CD4-positive, alpha-beta memory T cell (primary cell): ENCODE results near the gene TSC22D2. TPM values are rescaled to one million over a fixed set of nuclear protein-coding genes. Genes with fewer than 3 reads are reported as not detected.
A peak's percentile ranks its signal among the peaks of the same experiment; 100 is the strongest.

Source experiments
- CTCF ChIA-PET: fragments of 350-600 bp; sonication (Branson Sonifier 250); formaldehyde crosslinking; loops from one replicate; lab custom pipeline; 2021; ENCODE audit warnings: inconsistent platforms; ENCODE audit not compliant: partially characterized antibody; lab: Charles Lee
- POLR2A ChIA-PET: fragments of 350-600 bp; sonication (Branson Sonifier 250); formaldehyde crosslinking; loops from one replicate; lab custom pipeline; 2021; ENCODE audit not compliant: partially characterized antibody; lab: Charles Lee
- DNase-seq, 5 donors: peaks; one replicate each; pipeline versions ENCODE4 v3.0.0 to v3.0.0-alpha.2; 2020 to 2022; ENCODE audit warnings: mixed read lengths in 1 of 5
- H3K27ac ChIP-seq: one replicate; pipeline ENCODE4 v1.7.0; 2013; ENCODE audit warnings: low read depth, low read length
- H3K27me3 ChIP-seq: 2 replicates; pipeline ENCODE4 v1.7.0; 2013; ENCODE audit warnings: mild to moderate bottlenecking, low read length, moderate library complexity; ENCODE audit not compliant: insufficient read depth
- H3K36me3 ChIP-seq: 2 replicates; pipeline ENCODE4 v1.7.0; 2013; ENCODE audit warnings: mild to moderate bottlenecking, low read length, moderate library complexity; ENCODE audit not compliant: insufficient read depth
- H3K4me1 ChIP-seq: 2 replicates; pipeline ENCODE4 v1.7.0; 2013; ENCODE audit warnings: mild to moderate bottlenecking, low read length, moderate library complexity; ENCODE audit not compliant: insufficient read depth
- H3K4me3 ChIP-seq, 2 donors: one replicate each; pipeline ENCODE4 v1.7.0; 2013; ENCODE audit warnings: low read length in 2 of 2, mild to moderate bottlenecking in 1 of 2
- H3K9me3 ChIP-seq, 2 donors: one replicate each; pipeline ENCODE4 v1.7.0; 2013; ENCODE audit warnings: low read length in 2 of 2, control low read depth in 1 of 2; ENCODE audit not compliant: control insufficient read depth in 1 of 2
- H3K27ac Mint-ChIP-seq, 7 donors: one replicate each; pipeline ENCODE4 v1.8.0; 2020 to 2021; ENCODE audit warnings: mixed read lengths in 7 of 7, mild to moderate bottlenecking in 6 of 7, inconsistent platforms in 3 of 7, moderate library complexity in 3 of 7
- H3K27me3 Mint-ChIP-seq, 2 donors: one replicate each; pipeline ENCODE4 v1.8.0; 2020 to 2021; ENCODE audit warnings: mixed read lengths in 2 of 2
- H3K36me3 Mint-ChIP-seq, 2 donors: one replicate each; pipeline ENCODE4 v1.8.0; 2020 to 2021; ENCODE audit warnings: mixed read lengths in 2 of 2, inconsistent platforms in 1 of 2, mild to moderate bottlenecking in 1 of 2
- H3K4me1 Mint-ChIP-seq, 4 donors: one replicate each; pipeline ENCODE4 v1.8.0; 2020 to 2021; ENCODE audit warnings: mixed read lengths in 4 of 4, mild to moderate bottlenecking in 1 of 4
- H3K4me3 Mint-ChIP-seq, 8 donors: one replicate each; pipeline ENCODE4 v1.8.0; 2020 to 2021; ENCODE audit warnings: mixed read lengths in 8 of 8, mild to moderate bottlenecking in 7 of 8, moderate library complexity in 6 of 8, inconsistent platforms in 3 of 8
- H3K9me3 Mint-ChIP-seq, 8 donors: one replicate each; pipeline ENCODE4 v1.8.0; 2020 to 2021; ENCODE audit warnings: mixed read lengths in 8 of 8, mild to moderate bottlenecking in 5 of 8, inconsistent platforms in 3 of 8, moderate library complexity in 1 of 8
- intact Hi-C: fragments of 100-400 bp; cut with micrococcal nuclease; formaldehyde crosslinking; loops from one replicate; pipeline ENCODE4 v1.15.1; 2023
- polyA plus RNA-seq, 2 donors: library from polyadenylated mRNA; unstranded; fragments of 300-500 nt; fragmentation: Illumina TruSeq; gene quantifications; one replicate each; pipeline ENCODE4 v1.2.3, GENCODE V29; 2021
- total RNA-seq, 2 experiments: library from RNA; stranded (reverse); gene quantifications; one replicate each; pipeline ENCODE4 v1.2.3, GENCODE V29; 2021

Gene TSC22D2
- total RNA-seq = 10 to 100 TPM; 25.3 to 25.7 TPM
- polyA plus RNA-seq = 10 to 100 TPM in 1 of 2 donors, 1 to 10 TPM in 1; 5.5 to 14.1 TPM

DNA sequence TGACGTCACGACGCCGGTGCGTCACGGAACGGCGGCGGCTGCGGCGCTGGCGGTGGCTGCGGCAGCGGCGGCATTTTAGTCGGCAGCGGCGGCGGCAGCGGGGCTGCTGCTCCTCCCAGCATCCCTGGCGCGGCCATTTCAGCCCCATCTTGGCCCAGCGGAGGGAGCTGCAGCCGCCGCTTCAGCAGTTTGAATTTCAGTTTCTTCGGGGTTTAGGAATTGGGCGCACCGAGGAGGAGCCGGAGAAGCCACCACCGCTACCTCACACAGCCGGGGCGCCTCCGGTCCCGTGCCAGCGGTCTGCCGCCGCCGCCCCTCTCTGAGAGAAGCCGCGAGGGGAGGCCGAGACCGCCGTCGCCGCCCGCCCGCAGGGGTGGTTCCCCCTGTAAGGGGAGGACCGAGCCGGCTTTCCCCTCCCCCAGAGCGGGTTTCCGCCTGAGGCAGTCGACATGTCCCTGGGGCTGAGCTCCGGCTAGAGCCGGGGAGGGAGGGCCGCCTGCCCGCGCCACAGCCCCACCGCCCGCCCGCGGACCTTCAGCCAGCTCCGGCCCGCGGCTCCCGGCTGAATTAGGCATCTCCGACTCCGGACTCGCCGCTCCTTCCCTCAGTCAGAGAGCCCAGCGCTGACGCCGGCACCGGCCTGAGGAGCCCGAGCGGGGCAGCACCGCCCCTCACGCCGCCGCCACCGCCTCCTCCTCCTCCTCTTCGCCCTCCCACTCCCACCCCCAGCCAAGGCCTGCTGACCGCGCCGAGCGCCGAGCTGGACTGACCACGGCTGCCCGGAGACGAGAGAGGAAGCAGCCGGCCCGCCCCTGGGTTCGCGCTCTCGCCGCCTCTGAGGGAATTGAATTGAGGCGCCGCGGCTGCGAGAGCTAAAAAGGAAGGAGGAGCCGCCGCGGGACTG, at the start of gene TSC22D2:
TSC22D2 (plus strand) TSS at position 78 of the 904 bp plus-strand sequence. CDS start 1,053 bp downstream, outside the sequence.
- Histone ChIP-seq H3K9me3 (no peaks in the 10 kb centered on the region), H3K36me3 (no peaks in the 10 kb centered on the region), H3K27ac (peak within 1 kb of the TSS; percentile 95), H3K4me1 (peaks cover 34% of the 10 kb centered on the region), H3K27me3 (no peaks in the 10 kb centered on the region), H3K4me3 (peak within 1 kb of the TSS; percentile 79 to 93)
- no peaks in the 10 kb centered on the region for H3K27me3 Mint-ChIP-seq
- ChIA-PET POLR2A (interaction anchor here (0.9 to 6.8 kb wide), 28 partner anchors 10 to 1279 kb away, joined by 3 to 107 read pairs (median 4); partner anchors contain the start of genes COMMD2, EIF2A, ERICH6 and GPR171), CTCF (interaction anchor here (1.0 to 2.6 kb wide), 17 partner anchors 9 to 443 kb away, joined by 3 to 27 read pairs (median 4); no protein-coding TSS in a partner anchor)
- peak; percentile 96 to 98 (median 97) for DNase-seq
- H3K36me3 Mint-ChIP-seq = peaks cover 0 to 20% of the 10 kb centered on the region in 2 donors
- H3K4me3 Mint-ChIP-seq = peak within 1 kb of the TSS; percentile 85 to 98 (median 89)
- H3K9me3 Mint-ChIP-seq = peaks cover 0 to 4% (median 0%) of the 10 kb centered on the region in 8 donors
- peak within 1 kb of the TSS; percentile 89 to 99 (median 98) for H3K27ac Mint-ChIP-seq
- intact Hi-C loops = loop anchor here (1.0 to 10.0 kb wide), 9 partner anchors 23 to 654 kb away; partner anchors contain the start of genes COMMD2, EIF2A, ERICH6 and PFN2
- H3K4me1 Mint-ChIP-seq = peaks cover 23 to 36% (median 30%) of the 10 kb centered on the region in 4 donors

DNA sequence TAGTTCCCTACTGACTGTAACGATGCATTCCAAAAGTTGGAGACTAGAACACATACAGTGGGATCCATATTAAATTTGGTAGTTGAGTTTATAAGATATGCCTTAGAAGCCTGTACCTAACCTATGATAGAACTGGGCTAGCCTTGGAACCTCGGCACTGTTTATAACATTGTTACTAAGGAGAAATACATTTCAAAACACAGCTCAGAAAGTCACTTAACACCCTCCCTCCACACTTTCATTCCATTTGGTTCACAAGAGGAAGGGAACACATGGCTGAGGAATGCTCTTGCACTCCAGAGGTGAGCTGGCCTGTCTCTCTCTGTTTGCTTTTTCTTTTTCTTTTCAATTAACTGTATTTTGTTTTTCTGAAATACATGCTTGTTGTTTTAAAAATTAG, 48.7 kb upstream of the TSC22D2 start:
- H3K27ac ChIP-seq = no peak overlapping the region
- no peaks in the 10 kb centered on the region for H3K9me3 ChIP-seq
- Mint-ChIP-seq H3K4me3 (no peak overlapping the region), H3K36me3 (no peaks in the 10 kb centered on the region), H3K4me1 (no peaks in the 10 kb centered on the region), H3K27ac (no peak overlapping the region), H3K27me3 (peaks cover 0 to 1% of the 10 kb centered on the region in 2 donors), H3K9me3 (no peaks in the 10 kb centered on the region)
- ChIA-PET CTCF (no interaction called here), POLR2A (no interaction called here)
- H3K27me3 ChIP-seq = no peaks in the 10 kb centered on the region
- H3K36me3 ChIP-seq = no peaks in the 10 kb centered on the region
- no peak for DNase-seq
- H3K4me1 ChIP-seq = no peaks in the 10 kb centered on the region
- no peak overlapping the region for H3K4me3 ChIP-seq
- intact Hi-C loops = no loop called here

DNA sequence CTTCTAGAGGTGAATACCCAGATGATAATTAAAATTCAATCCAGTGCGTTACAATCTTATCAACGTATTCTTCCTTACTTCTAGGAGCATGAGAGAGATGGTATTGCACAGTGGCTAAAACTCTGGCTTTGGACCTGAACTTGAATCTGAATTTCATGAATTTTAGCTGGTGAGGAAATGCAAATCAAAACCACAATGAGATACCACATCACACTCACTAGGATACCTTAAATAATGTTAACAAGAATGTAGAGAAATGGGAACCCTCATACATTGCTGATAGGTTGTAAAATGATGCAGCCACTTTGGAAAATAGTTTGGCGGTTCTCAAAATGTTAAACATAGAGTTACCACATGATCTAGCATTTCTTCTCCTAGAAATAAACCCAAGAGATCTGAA, 47.1 kb upstream of the TSC22D2 start:
- no peaks in the 10 kb centered on the region for H3K27me3 ChIP-seq
- POLR2A ChIA-PET = no interaction called here
- Mint-ChIP-seq H3K27me3 (peaks cover 1 to 3% of the 10 kb centered on the region in 2 donors), H3K27ac (no peak overlapping the region), H3K36me3 (no peaks in the 10 kb centered on the region), H3K4me1 (no peaks in the 10 kb centered on the region), H3K9me3 (peaks cover 0 to under 1% (median 0%) of the 10 kb centered on the region in 8 donors), H3K4me3 (no peak overlapping the region)
- no peak overlapping the region for H3K27ac ChIP-seq
- H3K36me3 ChIP-seq = no peaks in the 10 kb centered on the region
- no peak overlapping the region for H3K4me3 ChIP-seq
- CTCF ChIA-PET = interaction anchor here (0.7 to 1.0 kb wide), 2 partner anchors 8 to 49 kb away, joined by 3 read pairs; no protein-coding TSS in a partner anchor
- no peaks in the 10 kb centered on the region for H3K4me1 ChIP-seq
- intact Hi-C loops = no loop called here
- no peaks in the 10 kb centered on the region for H3K9me3 ChIP-seq
- DNase-seq = no peak

DNA sequence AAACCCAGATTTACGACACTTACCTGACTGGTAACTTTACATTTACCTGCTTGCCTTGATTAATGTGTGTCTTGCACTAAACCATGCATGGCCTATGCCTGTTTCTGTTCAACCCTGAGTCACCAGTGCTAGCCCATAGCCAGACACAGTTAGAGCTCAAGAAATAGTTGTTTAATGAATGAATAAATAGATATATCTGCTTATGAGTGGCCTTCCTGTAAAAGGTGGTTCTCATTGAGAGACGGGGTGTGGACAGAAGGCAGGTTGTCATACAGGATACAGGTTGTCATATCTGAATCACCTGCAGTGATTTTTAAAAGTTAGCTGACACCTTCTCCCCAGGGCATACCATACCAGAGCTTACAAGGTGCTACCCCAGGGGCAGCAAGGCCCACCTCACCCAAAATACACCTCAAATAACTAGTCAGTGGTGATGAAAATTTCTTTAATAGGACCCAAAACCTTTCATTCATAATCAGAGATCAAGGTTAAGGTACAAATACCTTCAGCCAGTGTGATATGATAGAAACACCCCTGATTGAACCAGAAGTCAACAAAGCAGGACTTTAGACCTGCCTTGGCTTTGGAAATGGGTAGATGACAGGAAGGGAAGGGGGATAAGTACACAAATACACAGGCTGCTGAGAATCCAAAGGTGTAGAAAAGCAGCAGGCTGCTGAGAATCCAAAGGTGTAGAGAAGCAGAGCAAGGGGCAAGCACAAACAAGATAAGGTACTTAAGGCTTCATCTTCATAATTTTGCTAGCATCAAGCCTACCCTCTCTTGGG, 45.4 kb upstream of the TSC22D2 start:
- H3K36me3 ChIP-seq = no peaks in the 10 kb centered on the region
- no peaks in the 10 kb centered on the region for H3K27me3 ChIP-seq
- no peak overlapping the region for H3K4me3 Mint-ChIP-seq
- H3K9me3 Mint-ChIP-seq = peaks cover 0 to 2% (median 0%) of the 10 kb centered on the region in 8 donors
- no peaks in the 10 kb centered on the region for H3K9me3 ChIP-seq
- no peak overlapping the region for H3K27ac ChIP-seq
- H3K36me3 Mint-ChIP-seq = no peaks in the 10 kb centered on the region
- CTCF ChIA-PET = no interaction called here
- intact Hi-C loops = no loop called here
- POLR2A ChIA-PET = no interaction called here
- H3K4me1 Mint-ChIP-seq = no peaks in the 10 kb centered on the region
- H3K27me3 Mint-ChIP-seq = peaks cover 3% of the 10 kb centered on the region in 2 donors
- DNase-seq = no peak
- no peak overlapping the region for H3K27ac Mint-ChIP-seq
- H3K4me1 ChIP-seq = no peaks in the 10 kb centered on the region
- no peak overlapping the region for H3K4me3 ChIP-seq

DNA sequence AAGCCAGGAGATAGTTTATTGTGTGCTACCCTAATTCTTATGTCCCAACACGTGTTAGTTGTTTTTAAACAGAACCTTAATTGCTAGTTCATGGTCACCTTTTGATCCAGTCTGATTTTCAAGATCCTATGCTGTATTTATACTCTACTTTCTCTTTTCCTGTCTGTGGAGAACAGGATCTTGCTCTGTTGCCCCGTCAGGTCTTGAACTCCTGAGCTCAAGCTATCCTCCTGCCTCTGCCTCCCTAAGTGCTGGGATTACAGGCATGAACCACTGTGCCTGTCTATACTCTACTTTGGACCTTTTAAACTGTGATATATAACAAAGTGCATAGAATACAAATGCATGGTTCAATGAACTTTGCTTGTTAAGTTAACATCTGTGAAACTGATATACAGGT, 44.7 kb upstream of the TSC22D2 start:
- peaks cover 3% of the 10 kb centered on the region in 2 donors for H3K27me3 Mint-ChIP-seq
- no peak for DNase-seq
- Histone ChIP-seq H3K27me3 (no peaks in the 10 kb centered on the region), H3K4me1 (no peaks in the 10 kb centered on the region), H3K9me3 (no peaks in the 10 kb centered on the region), H3K4me3 (no peak overlapping the region), H3K36me3 (no peaks in the 10 kb centered on the region), H3K27ac (no peak overlapping the region)
- H3K4me3 Mint-ChIP-seq = no peak overlapping the region
- H3K4me1 Mint-ChIP-seq = no peaks in the 10 kb centered on the region
- intact Hi-C loops = no loop called here
- H3K9me3 Mint-ChIP-seq = peaks cover 0 to 2% (median 0%) of the 10 kb centered on the region in 8 donors
- no peak overlapping the region for H3K27ac Mint-ChIP-seq
- CTCF ChIA-PET = no interaction called here
- H3K36me3 Mint-ChIP-seq = no peaks in the 10 kb centered on the region
- POLR2A ChIA-PET = no interaction called here

DNA sequence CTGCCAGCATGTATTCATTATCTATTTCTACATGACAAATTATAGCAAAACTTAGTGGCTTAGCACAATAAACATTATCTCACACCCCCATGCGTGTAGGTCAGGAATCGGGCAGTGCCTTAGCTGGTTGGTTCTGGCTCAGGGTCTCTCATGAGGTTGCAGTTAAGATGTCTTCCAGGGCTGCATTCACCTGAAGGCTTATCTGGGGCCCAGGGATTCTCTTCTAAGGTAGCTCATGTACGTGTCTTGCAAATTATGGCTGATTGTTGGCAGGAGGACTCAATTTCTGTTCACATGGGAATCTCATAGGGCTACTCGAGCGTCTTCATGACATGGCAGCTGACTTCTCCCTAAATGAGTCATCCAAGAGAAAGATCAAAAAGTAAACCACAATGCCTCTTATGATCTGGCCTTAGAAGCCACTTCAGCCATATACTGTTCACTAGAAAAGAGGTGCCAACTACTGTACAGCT, 42.9 kb upstream of the TSC22D2 start:
- Mint-ChIP-seq H3K27ac (no peak overlapping the region), H3K9me3 (peaks cover 0 to 2% (median 0%) of the 10 kb centered on the region in 8 donors), H3K27me3 (peaks cover 3% of the 10 kb centered on the region in 2 donors), H3K36me3 (no peaks in the 10 kb centered on the region), H3K4me1 (no peaks in the 10 kb centered on the region), H3K4me3 (no peak overlapping the region)
- no peaks in the 10 kb centered on the region for H3K4me1 ChIP-seq
- no peaks in the 10 kb centered on the region for H3K36me3 ChIP-seq
- no peaks in the 10 kb centered on the region for H3K9me3 ChIP-seq
- ChIA-PET POLR2A (interaction anchor here (1.4 kb wide), 1 partner anchor 43 kb away, joined by 3 read pairs; the partner anchor contains the start of gene TSC22D2), CTCF (no interaction called here)
- no peak for DNase-seq
- no peak overlapping the region for H3K4me3 ChIP-seq
- H3K27me3 ChIP-seq = no peaks in the 10 kb centered on the region
- intact Hi-C loops = no loop called here
- H3K27ac ChIP-seq = no peak overlapping the region
